Suppressor macrophage treated with lipopolysaccharide for 4 hours (primary cell): ENCODE data around the gene COG7.
"Not testable (repeated sequence)": the region's sequence is repeated elsewhere in the genome, so short reads cannot be mapped to it uniquely, and the experiment has no call there.

Source experiments
- DNase-seq: peaks from one replicate; pipeline ENCODE4 v3.0.0-alpha.2; 2020

Gene COG7

GRCh38 chr16:23381702-23382101, 71.3 kb downstream of the COG7 start:
- not testable (repeated sequence) for DNase-seq

- DNase-seq = no peak
Measured at GRCh38 chr16:23380501-23380951, 72.5 kb downstream of the COG7 start.

GRCh38 chr16:23379707-23380106, 73.3 kb downstream of the COG7 start:
- DNase-seq = no peak

GRCh38 chr16:23378921-23379320, 74.1 kb downstream of the COG7 start:
- DNase-seq = no peak

GRCh38 chr16:23378256-23378655, 74.7 kb downstream of the COG7 start:
- DNase-seq = no peak

DNA sequence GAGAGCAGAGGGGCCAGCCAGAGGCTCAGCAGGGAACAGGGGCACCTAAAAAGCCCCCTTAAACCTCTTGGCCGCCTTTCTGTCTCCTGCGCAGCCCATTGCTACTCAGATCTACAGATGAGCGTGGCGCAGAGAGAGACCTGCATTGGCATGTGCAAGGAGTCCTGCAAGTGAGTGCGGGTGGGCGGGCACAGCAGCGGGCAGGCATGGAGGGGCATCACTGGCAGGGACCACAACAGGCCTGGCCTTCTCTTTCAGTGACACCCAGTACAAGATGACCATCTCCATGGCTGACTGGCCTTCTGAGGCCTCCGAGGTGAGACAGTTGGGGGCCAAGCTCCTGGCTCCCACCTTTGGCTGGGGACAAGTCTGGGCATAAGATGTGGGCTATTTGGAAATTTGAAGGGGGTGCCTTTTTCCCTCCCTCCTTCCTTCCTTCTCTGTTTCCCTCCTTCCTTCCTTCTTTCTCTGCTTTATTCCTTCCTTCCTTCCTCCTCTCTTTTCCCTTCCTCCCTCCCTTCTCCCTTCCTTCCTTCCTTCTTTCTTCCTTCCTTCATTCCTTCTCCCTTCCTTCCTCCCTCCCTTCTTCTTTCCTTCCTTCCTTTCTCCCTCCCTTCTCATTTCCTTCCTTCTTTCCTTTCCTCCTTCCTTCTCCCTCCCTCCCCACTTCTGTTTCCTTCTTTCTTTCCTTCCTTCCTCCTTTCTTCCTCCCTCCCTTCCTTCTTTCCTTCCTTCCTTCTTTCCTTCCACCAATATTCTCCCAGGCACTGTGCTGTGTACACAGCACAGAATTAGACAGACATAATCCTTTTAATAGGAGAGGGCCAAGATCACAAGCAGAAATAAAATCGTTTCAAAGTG, 75.7 kb downstream of the COG7 start:
- no peak for DNase-seq

- no peak for DNase-seq
Measured at GRCh38 chr16:23375643-23376042, 77.3 kb downstream of the COG7 start.

GRCh38 chr16:23374721-23375510, 78.1 kb downstream of the COG7 start:
- DNase-seq = no peak

- no peak for DNase-seq
Measured at GRCh38 chr16:23373436-23374219, 79.4 kb downstream of the COG7 start.

DNA sequence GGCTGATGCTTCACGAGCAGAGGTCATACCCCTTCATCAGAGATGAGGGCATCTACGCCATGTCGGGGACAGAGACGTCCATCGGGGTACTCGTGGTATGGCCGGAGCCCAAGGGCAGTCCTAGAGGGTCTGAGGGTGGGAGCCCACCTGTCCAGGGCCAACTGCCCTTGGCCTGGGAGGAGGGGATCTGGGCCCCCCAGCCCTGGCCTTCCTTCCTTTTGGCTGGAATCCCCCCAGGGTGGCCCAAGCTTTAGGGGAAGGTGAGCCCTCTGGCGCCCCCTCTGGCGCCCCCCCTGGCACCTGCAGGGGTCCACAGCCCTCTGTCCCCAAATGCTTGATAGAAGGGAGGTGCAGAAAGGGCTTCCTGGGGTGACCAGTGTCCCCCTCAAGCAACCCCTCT, 81.6 kb downstream of the COG7 start:
- no peak for DNase-seq

DNA sequence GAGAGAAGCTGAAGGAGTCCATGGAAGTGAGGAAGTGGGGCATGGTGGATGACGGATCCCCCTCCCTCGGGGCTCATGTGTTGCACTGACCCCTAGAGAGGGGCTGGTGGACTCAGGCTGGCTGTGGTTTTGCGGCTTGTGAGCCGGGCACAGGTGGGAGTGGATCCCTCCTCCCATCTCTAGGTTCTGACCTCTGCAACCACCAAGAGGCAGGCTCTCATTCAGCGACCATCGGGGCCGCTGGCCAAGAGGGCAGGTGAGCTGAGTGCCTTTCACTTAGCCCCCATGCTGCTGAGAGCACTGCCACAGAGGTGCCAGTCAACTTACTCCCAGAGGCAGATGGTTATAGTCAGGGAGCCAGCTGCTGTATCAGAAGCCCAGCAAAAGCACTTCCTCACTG, 83.6 kb downstream of the COG7 start:
- no peak for DNase-seq

GRCh38 chr16:23368469-23368868, 84.5 kb downstream of the COG7 start:
- DNase-seq = no peak

- no peak for DNase-seq
Measured at GRCh38 chr16:23367988-23368387, 85.0 kb downstream of the COG7 start.

DNA sequence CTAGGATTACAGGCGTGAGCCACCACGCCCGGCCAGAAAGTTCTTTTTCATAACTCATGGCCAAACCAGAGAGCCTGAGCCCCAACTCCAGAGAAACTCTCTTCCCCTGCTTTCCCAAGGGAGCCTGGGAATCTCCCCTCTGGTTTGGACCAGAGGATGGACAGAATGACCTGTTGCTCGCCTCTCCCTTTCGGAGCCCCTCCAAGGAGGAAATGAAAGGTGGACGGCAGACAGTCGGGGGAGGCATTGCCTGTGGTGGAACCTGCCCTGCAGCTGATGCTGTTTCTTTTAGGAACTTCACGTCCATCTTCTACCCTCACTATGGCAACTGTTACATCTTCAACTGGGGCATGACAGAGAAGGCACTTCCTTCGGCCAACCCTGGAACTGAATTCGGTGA, 85.4 kb downstream of the COG7 start:
- no peak for DNase-seq

GRCh38 chr16:23366341-23366740, 86.6 kb downstream of the COG7 start:
- not testable (repeated sequence) for DNase-seq

- DNase-seq = no peak
Measured at GRCh38 chr16:23365602-23366240, 87.3 kb downstream of the COG7 start.

DNA sequence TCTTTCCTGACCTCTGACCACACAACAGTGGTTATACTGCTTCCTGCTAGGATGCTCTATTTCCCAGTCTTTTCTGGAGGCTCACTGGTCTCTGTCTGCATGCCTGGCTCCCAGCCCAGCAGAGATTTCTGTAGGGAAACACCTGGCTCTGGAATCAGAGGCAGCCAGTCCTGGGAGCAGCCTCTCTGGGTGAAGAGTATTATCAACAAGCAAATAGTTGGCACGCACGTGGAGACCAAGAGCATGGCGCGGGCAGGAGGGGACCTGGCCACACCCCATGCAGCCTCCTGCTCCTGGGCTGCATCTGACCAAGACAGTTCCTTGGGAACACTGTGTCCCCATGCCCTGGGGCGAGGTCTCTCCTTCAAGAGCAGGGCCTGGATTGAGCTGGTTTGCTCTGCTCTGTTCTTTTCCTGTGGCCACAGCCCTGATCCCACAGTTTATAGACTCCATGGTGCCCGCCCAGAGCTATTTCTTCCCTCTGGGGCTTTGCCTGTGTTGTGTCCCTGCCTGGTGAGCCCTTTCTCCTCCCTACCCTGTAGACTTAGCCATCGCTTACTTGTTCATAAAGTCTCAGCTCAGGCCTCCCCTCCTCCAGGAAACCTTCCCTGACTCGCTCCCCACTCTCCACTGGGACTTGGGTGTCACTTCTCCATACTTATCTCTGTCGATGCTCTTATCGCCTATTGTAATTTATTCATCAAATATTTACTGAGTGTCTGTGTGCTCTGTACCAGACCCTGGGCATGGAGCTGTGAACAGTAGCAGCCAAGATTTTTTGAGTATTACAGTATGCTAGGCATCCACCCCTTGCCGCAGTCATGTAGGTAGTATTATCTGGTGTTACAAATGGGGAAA, 90.3 kb downstream of the COG7 start:
- DNase-seq = no peak

- DNase-seq = no peak
Measured at GRCh38 chr16:23359092-23359760, 93.8 kb downstream of the COG7 start.

- DNase-seq = no peak
Measured at GRCh38 chr16:23357761-23358290, 95.2 kb downstream of the COG7 start.

DNA sequence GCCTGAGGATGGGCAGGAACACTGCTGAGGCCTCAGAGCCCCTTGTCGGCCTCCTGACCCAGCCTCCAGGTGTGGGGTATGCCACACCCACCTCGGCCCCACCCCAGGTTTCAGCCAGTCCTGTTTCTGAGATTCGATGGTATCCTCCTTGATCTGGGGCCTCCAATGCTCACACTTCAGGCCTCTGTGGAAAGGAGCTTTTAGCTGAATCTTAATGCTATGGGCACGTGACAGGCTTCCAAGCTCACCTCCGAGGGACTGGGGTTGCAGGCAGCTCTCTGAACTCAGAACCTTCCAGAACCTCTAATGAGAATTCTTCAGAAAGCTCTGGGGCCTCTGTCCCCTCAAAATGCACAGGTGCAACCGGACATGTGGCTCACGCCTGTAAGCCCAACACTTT, 96.0 kb downstream of the COG7 start:
- DNase-seq = no peak
